ENCODE results near the gene EPHA7.

Gene EPHA7

DNA sequence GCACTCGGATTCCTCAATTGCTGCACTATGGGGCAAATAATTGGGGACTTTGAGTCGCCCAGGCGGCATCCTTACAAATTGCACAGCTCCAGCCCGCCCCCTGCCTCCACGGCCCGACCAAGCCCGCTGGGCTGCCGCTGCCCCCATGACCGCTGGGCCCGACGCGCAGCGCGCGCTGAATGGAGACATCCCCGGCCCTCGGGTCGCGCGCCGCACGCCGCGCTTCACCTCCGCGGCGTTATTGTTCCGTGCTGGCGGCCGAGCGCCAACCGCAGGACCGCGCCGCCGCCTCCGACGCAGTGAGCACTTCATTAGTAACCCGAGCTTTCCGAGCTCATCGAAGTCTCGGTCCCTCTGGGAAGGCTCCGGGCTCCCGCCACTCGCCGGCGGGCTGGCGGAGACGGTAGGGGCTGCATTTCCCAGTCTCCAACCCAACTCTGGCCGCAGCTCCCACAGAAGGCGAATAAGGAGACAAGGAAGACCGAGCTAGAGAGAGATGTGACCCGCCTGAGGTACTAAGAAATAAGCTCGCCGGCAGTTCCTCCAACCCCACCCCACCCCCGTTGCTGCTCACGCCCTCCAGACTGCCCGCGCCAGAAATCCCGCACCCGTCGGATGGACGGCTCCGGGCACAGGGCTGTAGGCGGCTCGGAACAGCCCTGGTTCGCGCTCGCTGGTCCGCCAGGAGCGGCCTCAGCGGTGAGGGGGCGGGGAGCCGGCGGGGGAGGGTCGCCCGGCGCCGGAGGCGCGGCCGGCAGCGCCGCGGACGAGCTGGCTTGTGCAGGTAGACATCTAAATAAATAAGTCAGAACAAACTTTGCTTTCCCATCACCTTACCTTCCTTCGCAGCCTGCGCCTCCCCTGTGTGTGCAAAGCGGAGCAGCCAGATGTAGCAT is 703 bp downstream of the EPHA7 start:
- TF ChIP-seq, protein P1, sequence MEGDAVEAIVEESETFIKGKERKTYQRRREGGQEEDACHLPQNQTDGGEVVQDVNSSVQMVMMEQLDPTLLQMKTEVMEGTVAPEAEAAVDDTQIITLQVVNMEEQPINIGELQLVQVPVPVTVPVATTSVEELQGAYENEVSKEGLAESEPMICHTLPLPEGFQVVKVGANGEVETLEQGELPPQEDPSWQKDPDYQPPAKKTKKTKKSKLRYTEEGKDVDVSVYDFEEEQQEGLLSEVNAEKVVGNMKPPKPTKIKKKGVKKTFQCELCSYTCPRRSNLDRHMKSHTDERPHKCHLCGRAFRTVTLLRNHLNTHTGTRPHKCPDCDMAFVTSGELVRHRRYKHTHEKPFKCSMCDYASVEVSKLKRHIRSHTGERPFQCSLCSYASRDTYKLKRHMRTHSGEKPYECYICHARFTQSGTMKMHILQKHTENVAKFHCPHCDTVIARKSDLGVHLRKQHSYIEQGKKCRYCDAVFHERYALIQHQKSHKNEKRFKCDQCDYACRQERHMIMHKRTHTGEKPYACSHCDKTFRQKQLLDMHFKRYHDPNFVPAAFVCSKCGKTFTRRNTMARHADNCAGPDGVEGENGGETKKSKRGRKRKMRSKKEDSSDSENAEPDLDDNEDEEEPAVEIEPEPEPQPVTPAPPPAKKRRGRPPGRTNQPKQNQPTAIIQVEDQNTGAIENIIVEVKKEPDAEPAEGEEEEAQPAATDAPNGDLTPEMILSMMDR (IDR thresholded peaks at IDR 0.05; ENCODE audit: low read depth, low read length, missing control alignments), result peak; percentile 20
- in situ Hi-C loops (cut with HindIII; ENCODE audit: low pct_ligation_motif_present, low sequenced_read_pairs), result no loop called here
- peak; percentile 18 for DNase-seq

DNA sequence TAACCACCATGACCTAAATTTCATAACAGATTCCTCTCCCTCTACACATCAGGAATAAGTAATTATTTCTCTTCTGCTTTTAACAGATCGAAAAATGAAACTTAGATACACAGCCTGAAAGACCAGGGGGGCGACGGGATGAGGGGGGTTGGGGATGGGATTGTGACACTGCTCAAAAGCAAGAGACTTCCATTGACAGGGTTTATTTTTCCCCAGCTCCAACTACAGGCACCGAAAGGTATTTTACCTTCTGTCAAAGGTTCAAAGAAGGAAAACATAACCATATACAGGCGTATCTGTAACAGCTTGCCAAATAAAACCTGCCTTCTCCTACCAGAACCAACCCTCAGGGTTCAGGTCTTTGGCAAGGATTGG is 1.3 kb downstream of the EPHA7 start:
- in situ Hi-C loops (cut with HindIII; ENCODE audit: low pct_ligation_motif_present, low sequenced_read_pairs), result no loop called here
- H3K36me3 ChIP-seq (replicated peaks), result no peaks in the 10 kb centered on the region
- peaks cover 2% of the 10 kb centered on the region for H3K27me3 ChIP-seq (replicated peaks)
- no peak overlapping the region for H3K27ac ChIP-seq
- DNase-seq, result no peak
- TF ChIP-seq, protein P1 (IDR thresholded peaks at IDR 0.05; ENCODE audit: low read depth, low read length, missing control alignments), result no peak
- H3K4me3 ChIP-seq (ENCODE audit: low read depth, low read length), result peak overlapping the region; percentile 61

More for the DNA sequence above, 703 bp downstream of the EPHA7 start:
- Histone ChIP-seq H3K36me3 (replicated peaks) (no peaks in the 10 kb centered on the region), H3K27ac (no peak overlapping the region), H3K27me3 (replicated peaks) (peaks cover 2% of the 10 kb centered on the region), H3K4me3 (ENCODE audit: low read depth, low read length) (peak overlapping the region; percentile 61)

GRCh38 chr6:93417421-93418013 is 1.8 kb downstream of the EPHA7 start:
- Histone ChIP-seq H3K27me3 (replicated peaks) (peaks cover 2% of the 10 kb centered on the region), H3K36me3 (replicated peaks) (no peaks in the 10 kb centered on the region), H3K27ac (no peak overlapping the region), H3K4me3 (ENCODE audit: low read depth, low read length) (peak overlapping the region; percentile 61)
- peak; percentile 17 for DNase-seq
- TF ChIP-seq, protein P1 (IDR thresholded peaks at IDR 0.05; ENCODE audit: low read depth, low read length, missing control alignments), result peak; percentile 43
- in situ Hi-C loops (cut with HindIII; ENCODE audit: low pct_ligation_motif_present, low sequenced_read_pairs), result no loop called here

- TF ChIP-seq, protein P1 (IDR thresholded peaks at IDR 0.05; ENCODE audit: low read depth, low read length, missing control alignments), result no peak
- Histone ChIP-seq H3K36me3 (replicated peaks) (no peaks in the 10 kb centered on the region), H3K4me3 (ENCODE audit: low read depth, low read length) (peak overlapping the region; percentile 61), H3K27me3 (replicated peaks) (peaks cover 2% of the 10 kb centered on the region), H3K27ac (no peak overlapping the region)
- no peak for DNase-seq
- in situ Hi-C loops (cut with HindIII; ENCODE audit: low pct_ligation_motif_present, low sequenced_read_pairs), result no loop called here
Measured at GRCh38 chr6:93416571-93417420, 2.6 kb downstream of the EPHA7 start.

- Histone ChIP-seq H3K4me3 (ENCODE audit: low read depth, low read length) (no peak overlapping the region), H3K27me3 (replicated peaks) (peaks cover 2% of the 10 kb centered on the region), H3K27ac (no peak overlapping the region), H3K36me3 (replicated peaks) (no peaks in the 10 kb centered on the region)
- DNase-seq, result no peak
- TF ChIP-seq, protein P1 (IDR thresholded peaks at IDR 0.05; ENCODE audit: low read depth, low read length, missing control alignments), result no peak
- in situ Hi-C loops (cut with HindIII; ENCODE audit: low pct_ligation_motif_present, low sequenced_read_pairs), result no loop called here
Measured at GRCh38 chr6:93413190-93413589, 6.2 kb downstream of the EPHA7 start.
